ENCODE measurements around the gene FCER2.

The FCER2 gene, protein sequence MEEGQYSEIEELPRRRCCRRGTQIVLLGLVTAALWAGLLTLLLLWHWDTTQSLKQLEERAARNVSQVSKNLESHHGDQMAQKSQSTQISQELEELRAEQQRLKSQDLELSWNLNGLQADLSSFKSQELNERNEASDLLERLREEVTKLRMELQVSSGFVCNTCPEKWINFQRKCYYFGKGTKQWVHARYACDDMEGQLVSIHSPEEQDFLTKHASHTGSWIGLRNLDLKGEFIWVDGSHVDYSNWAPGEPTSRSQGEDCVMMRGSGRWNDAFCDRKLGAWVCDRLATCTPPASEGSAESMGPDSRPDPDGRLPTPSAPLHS

DNA sequence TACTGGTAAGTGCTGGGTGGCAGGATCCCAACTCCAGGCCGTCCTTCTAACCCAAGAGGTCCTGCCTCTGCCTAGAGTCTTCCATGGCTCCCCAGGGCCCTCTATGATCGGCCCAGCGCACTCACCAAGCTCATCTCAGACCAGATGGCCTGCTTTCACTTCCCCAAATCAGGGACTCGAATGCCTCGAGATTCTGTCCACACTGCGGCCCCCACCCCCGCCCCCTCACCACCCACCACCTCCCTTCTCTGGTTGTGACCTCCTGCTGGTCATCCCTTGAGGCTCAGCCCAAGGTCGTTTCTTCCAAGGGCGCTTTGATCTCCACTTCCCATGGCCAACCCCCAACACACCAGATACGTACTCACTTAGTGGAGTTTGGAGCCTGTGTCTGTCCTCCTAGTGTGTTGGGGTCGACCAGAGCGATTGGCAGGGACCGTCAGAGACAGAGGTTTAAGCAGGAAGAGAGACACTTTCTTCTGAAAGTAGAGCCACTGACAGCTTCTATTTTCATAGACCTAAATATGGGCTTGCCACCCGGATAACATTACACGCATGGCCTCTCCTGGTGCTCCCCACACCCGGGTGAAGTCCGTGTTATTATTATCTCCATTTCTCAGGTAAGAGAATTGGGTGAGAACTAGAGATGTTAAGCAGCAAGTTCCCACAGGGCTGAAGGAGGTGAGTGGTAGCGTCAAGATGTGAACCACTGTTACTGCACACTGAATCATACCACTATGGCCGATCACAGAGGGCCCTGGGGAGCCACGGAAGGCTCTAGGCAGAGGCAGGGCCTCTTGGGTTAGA lies at the start of gene FCER2:
Gene FCER2, minus strand, starts transcription at position 478 of the 804 bp plus-strand sequence. CDS start 2,371 bp downstream, outside the sequence.
- Histone ChIP-seq H3K4me2 (ENCODE audit: low read depth, low read length, poor library complexity, severe bottlenecking) (no peak within 1 kb of the TSS), H3K9me3 (ENCODE audit: insufficient read depth, low read length) (no peaks in the 10 kb centered on the region)

DNA sequence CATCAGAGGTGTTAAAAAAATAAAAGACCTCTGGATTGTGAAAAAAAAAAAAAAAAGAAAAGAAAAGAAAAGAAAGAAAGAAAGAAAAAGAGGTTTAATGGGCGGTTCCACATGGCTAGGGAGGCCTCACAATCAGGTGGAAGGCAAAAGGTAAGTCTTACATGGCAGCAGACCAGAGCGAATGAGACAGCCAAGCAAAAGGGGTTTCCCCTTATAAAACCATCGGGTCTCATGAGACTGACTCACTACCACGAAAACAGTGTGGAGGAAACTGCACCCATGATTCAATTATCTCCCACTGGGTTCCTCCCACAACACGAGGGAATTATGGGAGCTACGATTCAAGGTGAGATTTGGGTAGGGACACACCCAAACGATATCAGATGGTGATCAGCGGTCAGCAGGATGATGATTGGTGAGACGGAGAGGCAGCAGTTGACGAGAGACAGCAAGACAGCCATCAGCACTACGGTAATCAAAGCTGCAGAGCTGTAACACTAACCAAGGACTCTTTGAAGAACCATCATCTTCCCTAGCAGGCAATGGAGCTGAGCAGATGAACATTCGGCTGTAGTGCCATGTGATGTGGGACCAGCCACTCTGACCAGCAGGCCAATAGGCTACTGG lies 49.3 kb upstream of the FCER2 start:
- no peak overlapping the region for H2AFZ ChIP-seq (ENCODE audit: low read depth, low read length, severe bottlenecking)
- H3K79me2 ChIP-seq (ENCODE audit: insufficient read depth, low read length), result no peaks in the 10 kb centered on the region
- H3K4me3 ChIP-seq (ENCODE audit: insufficient read depth, low read length, poor library complexity, severe bottlenecking), result no peak overlapping the region
- no peaks in the 10 kb centered on the region for H3K9me2 ChIP-seq (replicated peaks; ENCODE audit: insufficient read depth, low read length)
- no peaks in the 10 kb centered on the region for H3K36me3 ChIP-seq (ENCODE audit: low read length)
- H4K20me1 ChIP-seq (ENCODE audit: low read depth, low read length), result no peaks in the 10 kb centered on the region
- no peaks in the 10 kb centered on the region for H3F3A ChIP-seq (ENCODE audit: insufficient read depth)
- no peaks in the 10 kb centered on the region for H3K27me3 ChIP-seq (ENCODE audit: low read length)
- TF ChIP-seq, protein P1, sequence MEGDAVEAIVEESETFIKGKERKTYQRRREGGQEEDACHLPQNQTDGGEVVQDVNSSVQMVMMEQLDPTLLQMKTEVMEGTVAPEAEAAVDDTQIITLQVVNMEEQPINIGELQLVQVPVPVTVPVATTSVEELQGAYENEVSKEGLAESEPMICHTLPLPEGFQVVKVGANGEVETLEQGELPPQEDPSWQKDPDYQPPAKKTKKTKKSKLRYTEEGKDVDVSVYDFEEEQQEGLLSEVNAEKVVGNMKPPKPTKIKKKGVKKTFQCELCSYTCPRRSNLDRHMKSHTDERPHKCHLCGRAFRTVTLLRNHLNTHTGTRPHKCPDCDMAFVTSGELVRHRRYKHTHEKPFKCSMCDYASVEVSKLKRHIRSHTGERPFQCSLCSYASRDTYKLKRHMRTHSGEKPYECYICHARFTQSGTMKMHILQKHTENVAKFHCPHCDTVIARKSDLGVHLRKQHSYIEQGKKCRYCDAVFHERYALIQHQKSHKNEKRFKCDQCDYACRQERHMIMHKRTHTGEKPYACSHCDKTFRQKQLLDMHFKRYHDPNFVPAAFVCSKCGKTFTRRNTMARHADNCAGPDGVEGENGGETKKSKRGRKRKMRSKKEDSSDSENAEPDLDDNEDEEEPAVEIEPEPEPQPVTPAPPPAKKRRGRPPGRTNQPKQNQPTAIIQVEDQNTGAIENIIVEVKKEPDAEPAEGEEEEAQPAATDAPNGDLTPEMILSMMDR (IDR thresholded peaks at IDR 0.05; ENCODE audit: insufficient read depth, low read length, poor library complexity, severe bottlenecking), result no peak
- TF ChIP-seq EZH2phosphoT487 (conservative IDR thresholded peaks at IDR 0.05; ENCODE audit: low read length), result no peak
- H3K9ac ChIP-seq (ENCODE audit: low read length), result no peak overlapping the region
- no peak overlapping the region for H3K27ac ChIP-seq (ENCODE audit: low read depth, low read length)
- no peaks in the 10 kb centered on the region for H3K9me3 ChIP-seq (ENCODE audit: insufficient read depth, low read length)
- no peak overlapping the region for H3K4me2 ChIP-seq (ENCODE audit: low read depth, low read length, poor library complexity, severe bottlenecking)

More for the DNA sequence above, at the start of gene FCER2:
- Histone ChIP-seq H3K27me3 (ENCODE audit: low read length) (no peaks in the 10 kb centered on the region), H3F3A (ENCODE audit: insufficient read depth) (no peaks in the 10 kb centered on the region), H3K27ac (ENCODE audit: low read depth, low read length) (no peak within 1 kb of the TSS), H2AFZ (ENCODE audit: low read depth, low read length, severe bottlenecking) (no peak within 1 kb of the TSS), H4K20me1 (ENCODE audit: low read depth, low read length) (no peaks in the 10 kb centered on the region), H3K9me2 (replicated peaks; ENCODE audit: insufficient read depth, low read length) (no peaks in the 10 kb centered on the region), H3K9ac (ENCODE audit: low read length) (no peak within 1 kb of the TSS), H3K79me2 (ENCODE audit: insufficient read depth, low read length) (no peaks in the 10 kb centered on the region), H3K4me3 (ENCODE audit: insufficient read depth, low read length, poor library complexity, severe bottlenecking) (no peak within 1 kb of the TSS), H3K36me3 (ENCODE audit: low read length) (no peaks in the 10 kb centered on the region)
- TF ChIP-seq, protein P1 (IDR thresholded peaks at IDR 0.05; ENCODE audit: insufficient read depth, low read length, poor library complexity, severe bottlenecking), result no peak
- no peak for TF ChIP-seq EZH2phosphoT487 (conservative IDR thresholded peaks at IDR 0.05; ENCODE audit: low read length)

DNA sequence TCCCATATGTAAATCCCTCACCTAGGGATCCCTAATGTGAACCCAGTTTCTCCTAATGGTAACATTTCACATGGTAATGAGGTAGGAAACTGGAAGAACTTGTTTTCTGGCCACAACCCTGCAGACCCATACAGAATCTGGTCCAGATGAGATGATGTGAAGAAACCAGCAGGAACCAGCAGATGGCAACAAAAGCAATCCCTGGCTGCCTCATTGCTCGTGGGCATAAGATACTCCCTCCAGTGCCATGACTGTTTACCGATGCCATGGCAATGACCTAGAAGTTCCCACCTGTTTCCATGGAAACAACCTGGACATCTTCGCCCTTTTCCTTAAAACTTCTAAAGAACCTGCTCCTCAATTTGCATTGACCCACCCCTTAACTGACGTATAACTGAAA lies 46.8 kb upstream of the FCER2 start:
- H3K4me3 ChIP-seq (ENCODE audit: insufficient read depth, low read length, poor library complexity, severe bottlenecking), result no peak overlapping the region
- TF ChIP-seq, protein P1 (IDR thresholded peaks at IDR 0.05; ENCODE audit: insufficient read depth, low read length, poor library complexity, severe bottlenecking), result no peak
- no peak for TF ChIP-seq EZH2phosphoT487 (conservative IDR thresholded peaks at IDR 0.05; ENCODE audit: low read length)
- no peaks in the 10 kb centered on the region for H3K9me2 ChIP-seq (replicated peaks; ENCODE audit: insufficient read depth, low read length)
- no peak overlapping the region for H2AFZ ChIP-seq (ENCODE audit: low read depth, low read length, severe bottlenecking)
- H3K36me3 ChIP-seq (ENCODE audit: low read length), result no peaks in the 10 kb centered on the region
- H3K27ac ChIP-seq (ENCODE audit: low read depth, low read length), result no peak overlapping the region
- no peak overlapping the region for H3K4me2 ChIP-seq (ENCODE audit: low read depth, low read length, poor library complexity, severe bottlenecking)
- no peak overlapping the region for H3K9ac ChIP-seq (ENCODE audit: low read length)
- no peaks in the 10 kb centered on the region for H3F3A ChIP-seq (ENCODE audit: insufficient read depth)
- no peaks in the 10 kb centered on the region for H3K9me3 ChIP-seq (ENCODE audit: insufficient read depth, low read length)
- H3K27me3 ChIP-seq (ENCODE audit: low read length), result no peaks in the 10 kb centered on the region
- no peaks in the 10 kb centered on the region for H4K20me1 ChIP-seq (ENCODE audit: low read depth, low read length)
- no peaks in the 10 kb centered on the region for H3K79me2 ChIP-seq (ENCODE audit: insufficient read depth, low read length)

Data from SU-DHL-6 (cell line).